SK-N-SH (cell line): Measurements from ENCODE around the gene MAGI3.

Source experiments
- CTCF ChIP-seq: fragments of 200-600 bp; sonication (generic); IDR thresholded peaks from 2 replicates; pipeline ENCODE4 v1.6.1; 2017; ENCODE audit warnings: antibody characterized with exemption, mild to moderate bottlenecking, moderate library complexity
- ELF1 ChIP-seq: IDR thresholded peaks from 2 replicates; pipeline ENCODE4 v1.4.0; 2012
- EZH2phosphoT487 ChIP-seq: fragments of 200-600 bp; sonication (generic); IDR thresholded peaks from 2 replicates; pipeline ENCODE4 v1.6.1; 2017; ENCODE audit warnings: low read depth, mixed run types, mild to moderate bottlenecking, antibody characterized with exemption, moderate library complexity, borderline replicate concordance
- MXI1 ChIP-seq: IDR thresholded peaks from 2 replicates; pipeline ENCODE4 v1.6.1; 2012; ENCODE audit warnings: mild to moderate bottlenecking, low read depth, low read length, improper control_type of control experiment
- NFIC ChIP-seq: IDR thresholded peaks from 2 replicates; pipeline ENCODE4 v1.4.0; 2012; ENCODE audit warnings: borderline replicate concordance
- RCOR1 ChIP-seq: fragments of 150-350 bp; IDR thresholded peaks from 2 replicates; pipeline ENCODE4 v1.6.1; 2017; ENCODE audit warnings: antibody characterized with exemption, low read length
- SIN3A ChIP-seq: IDR thresholded peaks from 2 replicates; pipeline ENCODE4 v1.6.1; 2012; ENCODE audit warnings: low read depth, mild to moderate bottlenecking, low read length, moderate library complexity, borderline replicate concordance
- TAF1 ChIP-seq: IDR thresholded peaks from 2 replicates; pipeline ENCODE4 v1.6.1; 2012; ENCODE audit warnings: low read depth, mild to moderate bottlenecking, low read length, moderate library complexity, borderline replicate concordance
- USF2 ChIP-seq: fragments of 150-350 bp; IDR thresholded peaks from 2 replicates; pipeline ENCODE4 v1.6.1; 2017; ENCODE audit warnings: antibody characterized with exemption, low read length, low read depth, borderline replicate concordance

GRCh38 chr1:113721010-113721409, 330.7 kb downstream of the MAGI3 start:
- TF ChIP-seq ELF1 = no peak
- no peak for TF ChIP-seq CTCF
- no peak for TF ChIP-seq EZH2phosphoT487
- no peak for TF ChIP-seq RCOR1
- no peak for TF ChIP-seq NFIC
- no peak for TF ChIP-seq SIN3A
- TF ChIP-seq USF2 = no peak
- TF ChIP-seq MXI1 = no peak
- TF ChIP-seq TAF1 = no peak
